ENCODE measurements around the gene PRKD2. TPM values are rescaled to one million over a fixed set of nuclear protein-coding genes. Genes with fewer than 3 reads are reported as not detected.
A peak's percentile ranks its signal among the peaks of the same experiment; 100 is the strongest.

PRKD2 gene
- total and polyA plus RNA-seq, 2 of the 8 experiments (the other 6 are each of a cell fraction or from before 2014, with no cell fraction given): 24.4 to 63.8 TPM

DNA sequence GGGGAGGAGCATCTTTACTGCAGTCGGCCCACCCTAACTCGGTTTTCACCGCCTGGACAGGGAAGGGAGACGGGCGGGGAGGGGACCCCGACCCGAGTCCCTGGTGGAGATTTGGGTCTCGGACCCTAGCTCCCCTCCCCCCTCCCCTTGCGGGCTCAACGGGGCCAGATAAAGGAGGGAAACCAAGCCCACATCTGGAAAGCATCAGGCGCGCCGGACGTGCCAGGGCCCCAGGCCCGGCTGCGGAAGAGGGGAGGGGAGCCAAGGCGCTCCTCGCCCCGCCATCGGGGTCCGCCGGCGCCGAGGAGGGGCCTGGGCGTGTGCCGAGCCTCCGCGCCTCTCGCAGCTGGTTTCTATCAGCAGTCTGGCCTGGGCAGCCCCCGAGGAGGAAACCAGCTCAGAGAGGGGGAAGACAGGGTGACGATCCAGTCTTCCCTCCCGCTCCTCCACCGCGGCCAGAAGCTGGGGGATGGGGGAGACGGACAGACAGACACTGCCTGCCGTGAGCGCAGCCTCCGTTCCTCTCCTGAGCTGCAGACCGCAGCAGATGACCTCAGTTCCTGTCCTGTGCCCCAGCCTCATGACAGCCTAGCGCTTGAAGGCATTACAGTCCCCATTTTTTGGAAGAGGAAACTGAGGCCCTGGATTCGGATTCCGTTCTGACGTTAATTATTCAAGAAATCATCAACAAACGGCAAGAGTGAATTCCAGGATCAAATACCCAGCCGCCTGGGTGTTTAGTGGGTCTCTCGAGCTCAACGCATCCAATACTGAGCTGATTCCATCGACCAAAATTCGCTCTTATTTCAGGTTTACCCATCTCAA, 77.3 kb downstream of the PRKD2 start (continued):
- TF ChIP-seq RBBP5 (IDR thresholded peaks at IDR 0.05; ENCODE audit: borderline replicate concordance, low read depth, low read length): peak; percentile 83; the same call in 1 of the 2 replicates
- no peak for TF ChIP-seq JUND (IDR thresholded peaks at IDR 0.05; ENCODE audit: low read length)
- TF ChIP-seq, protein P1, sequence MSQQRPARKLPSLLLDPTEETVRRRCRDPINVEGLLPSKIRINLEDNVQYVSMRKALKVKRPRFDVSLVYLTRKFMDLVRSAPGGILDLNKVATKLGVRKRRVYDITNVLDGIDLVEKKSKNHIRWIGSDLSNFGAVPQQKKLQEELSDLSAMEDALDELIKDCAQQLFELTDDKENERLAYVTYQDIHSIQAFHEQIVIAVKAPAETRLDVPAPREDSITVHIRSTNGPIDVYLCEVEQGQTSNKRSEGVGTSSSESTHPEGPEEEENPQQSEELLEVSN (IDR thresholded peaks at IDR 0.05): peak; percentile 31; the same call in 1 of the 2 replicates
- TF ChIP-seq SIN3A (conservative IDR thresholded peaks at IDR 0.05 in 1 of 2, IDR thresholded peaks at IDR 0.05 in 1 of 2; ENCODE audit: low read depth in 1 of 2, low read length in 2 of 2): peak in 1 of 2 experiments; percentile 68; a peak in 1 of 4 replicates
- TF ChIP-seq RAD21 (IDR thresholded peaks at IDR 0.05 in 1 of 2, conservative IDR thresholded peaks at IDR 0.05 in 1 of 2; ENCODE audit: low read depth in 2 of 2, low read length in 2 of 2): no peak
- TF ChIP-seq CREB1 (IDR thresholded peaks at IDR 0.05): peak; percentile 56
- peak; percentile 44 for TF ChIP-seq NANOG (IDR thresholded peaks at IDR 0.05; ENCODE audit: insufficient read depth, low read depth, low read length, poor library complexity, severe bottlenecking)
- peak in 1 of 2 experiments; percentile 74; a peak in 2 of 4 replicates for TF ChIP-seq HDAC2 (IDR thresholded peaks at IDR 0.05; ENCODE audit: borderline replicate concordance in 1 of 2, low read depth in 2 of 2, low read length in 2 of 2)
- TF ChIP-seq CTBP2 (IDR thresholded peaks at IDR 0.05; ENCODE audit: borderline replicate concordance, insufficient read depth, insufficient read length, low read length): no peak
- TF ChIP-seq CHD1 (IDR thresholded peaks at IDR 0.05; ENCODE audit: low read depth, low read length): no peak

Data from H1 (cell line).